ENCODE measurements around the gene CSH1. TPM values are rescaled to one million over a fixed set of nuclear protein-coding genes. Genes with fewer than 3 reads are reported as not detected.
"Not testable (repeated sequence)": the region's sequence is repeated elsewhere in the genome, so short reads cannot be mapped to it uniquely, and the experiment has no call there.

CSH1 gene
- total RNA-seq, 1 experiment from 2014 or later: not detected

DNA sequence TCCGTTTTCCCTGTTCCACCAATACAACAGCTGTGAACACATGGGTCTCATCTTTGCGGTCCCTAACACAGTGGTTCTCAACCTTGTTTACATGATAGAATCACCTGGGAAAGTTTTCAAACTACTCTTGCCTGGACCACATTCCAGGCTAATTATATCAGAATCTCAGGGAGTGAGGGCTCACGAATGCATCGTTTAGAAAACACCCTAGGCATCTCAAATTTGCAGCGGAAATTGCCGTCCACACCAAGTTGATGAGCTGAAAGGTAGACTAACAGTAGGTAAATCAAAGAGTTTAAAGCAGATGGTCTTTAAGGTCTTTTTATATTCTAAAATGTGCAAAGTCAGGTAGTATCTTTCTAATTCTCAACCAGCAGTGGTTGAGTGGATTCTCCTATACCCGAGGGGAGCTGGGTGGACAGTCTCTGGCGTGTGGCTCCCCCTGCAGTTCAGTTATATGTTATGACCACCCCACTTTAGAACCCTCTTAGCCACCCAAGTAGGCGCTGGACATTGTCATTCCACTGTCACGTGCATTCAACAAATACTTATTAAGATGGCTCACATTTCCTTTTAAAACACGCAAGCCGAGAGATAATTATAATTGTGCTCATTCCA lies 10.9 kb upstream of the CSH1 start:
- not testable (repeated sequence) for H3K27me3 ChIP-seq (ENCODE audit: insufficient read depth, low read length); H3K23me2 ChIP-seq (ENCODE audit: insufficient read length, low read depth, low read length, poor library complexity, severe bottlenecking); H3K27ac ChIP-seq (ENCODE audit: insufficient read length, low read depth, low read length); H2BK20ac ChIP-seq (ENCODE audit: low read depth, low read length, poor library complexity, severe bottlenecking); H3K23ac ChIP-seq (ENCODE audit: insufficient read length, low read depth, low read length); H3T11ph ChIP-seq (ENCODE audit: low read length); H2BK120ac ChIP-seq (ENCODE audit: low read depth, low read length, poor library complexity, severe bottlenecking); H4K20me1 ChIP-seq (ENCODE audit: control insufficient read depth, insufficient read depth, insufficient read length); H2BK12ac ChIP-seq (ENCODE audit: insufficient read length, low read depth, low read length); H3K4ac ChIP-seq (ENCODE audit: low read depth, low read length); H2AFZ ChIP-seq (ENCODE audit: low read length); H4K5ac ChIP-seq (ENCODE audit: insufficient read length, low read depth, low read length); H3K4me1 ChIP-seq (ENCODE audit: insufficient read depth, low read length); H3K9me3 ChIP-seq (ENCODE audit: control insufficient read depth, low read depth, low read length); H3K27me3 Mint-ChIP-seq (ENCODE audit: low read depth); H3K4me2 ChIP-seq (ENCODE audit: insufficient read depth, insufficient read length, low read length); H2BK15ac ChIP-seq (ENCODE audit: low read depth, low read length); H2AK5ac ChIP-seq (ENCODE audit: insufficient read length, low read length); H3K27ac Mint-ChIP-seq; H3K9ac ChIP-seq (ENCODE audit: extremely low read depth, insufficient read length, low read length); H3K18ac ChIP-seq (ENCODE audit: insufficient read length, low read depth, low read length); H3K36me3 Mint-ChIP-seq (ENCODE audit: insufficient read depth in 1 of 3, low read depth in 3 of 3); H4K91ac ChIP-seq (ENCODE audit: insufficient read length, low read depth, low read length); H3K4me3 Mint-ChIP-seq; H4K8ac ChIP-seq (replicated peaks; ENCODE audit: insufficient read length, low read depth, low read length); H3K56ac ChIP-seq (ENCODE audit: insufficient read length, low read depth, low read length); H3K9me3 Mint-ChIP-seq; H3K14ac ChIP-seq (ENCODE audit: insufficient read depth, low read length); H3K79me1 ChIP-seq (ENCODE audit: insufficient read depth, low read depth, low read length, poor library complexity, severe bottlenecking); H2BK5ac ChIP-seq (ENCODE audit: insufficient read length, low read length); H3K79me2 ChIP-seq (ENCODE audit: insufficient read depth, low read length)
- WGBS (ENCODE audit: extremely low coverage, insufficient read length, low lambda C conversion rate): no CpG with 5 or more reads among the region's 12 CpGs
- TF ChIP-seq, protein P1, sequence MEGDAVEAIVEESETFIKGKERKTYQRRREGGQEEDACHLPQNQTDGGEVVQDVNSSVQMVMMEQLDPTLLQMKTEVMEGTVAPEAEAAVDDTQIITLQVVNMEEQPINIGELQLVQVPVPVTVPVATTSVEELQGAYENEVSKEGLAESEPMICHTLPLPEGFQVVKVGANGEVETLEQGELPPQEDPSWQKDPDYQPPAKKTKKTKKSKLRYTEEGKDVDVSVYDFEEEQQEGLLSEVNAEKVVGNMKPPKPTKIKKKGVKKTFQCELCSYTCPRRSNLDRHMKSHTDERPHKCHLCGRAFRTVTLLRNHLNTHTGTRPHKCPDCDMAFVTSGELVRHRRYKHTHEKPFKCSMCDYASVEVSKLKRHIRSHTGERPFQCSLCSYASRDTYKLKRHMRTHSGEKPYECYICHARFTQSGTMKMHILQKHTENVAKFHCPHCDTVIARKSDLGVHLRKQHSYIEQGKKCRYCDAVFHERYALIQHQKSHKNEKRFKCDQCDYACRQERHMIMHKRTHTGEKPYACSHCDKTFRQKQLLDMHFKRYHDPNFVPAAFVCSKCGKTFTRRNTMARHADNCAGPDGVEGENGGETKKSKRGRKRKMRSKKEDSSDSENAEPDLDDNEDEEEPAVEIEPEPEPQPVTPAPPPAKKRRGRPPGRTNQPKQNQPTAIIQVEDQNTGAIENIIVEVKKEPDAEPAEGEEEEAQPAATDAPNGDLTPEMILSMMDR (conservative IDR thresholded peaks at IDR 0.05): peak; percentile 63
- peaks cover 14 to 22% of the 10 kb centered on the region in 2 experiments for H3K4me1 Mint-ChIP-seq
- DNase-seq: peak; percentile 62

GRCh38 chr17:63904796-63905195 lies 8.4 kb upstream of the CSH1 start:
- not testable (repeated sequence) for H3K18ac ChIP-seq (ENCODE audit: insufficient read length, low read depth, low read length); H2BK20ac ChIP-seq (ENCODE audit: low read depth, low read length, poor library complexity, severe bottlenecking); H2BK120ac ChIP-seq (ENCODE audit: low read depth, low read length, poor library complexity, severe bottlenecking); H4K20me1 ChIP-seq (ENCODE audit: control insufficient read depth, insufficient read depth, insufficient read length); H3K27me3 ChIP-seq (ENCODE audit: insufficient read depth, low read length); H3K79me1 ChIP-seq (ENCODE audit: insufficient read depth, low read depth, low read length, poor library complexity, severe bottlenecking); H3K4me3 Mint-ChIP-seq; H4K5ac ChIP-seq (ENCODE audit: insufficient read length, low read depth, low read length); H2AK5ac ChIP-seq (ENCODE audit: insufficient read length, low read length); H4K8ac ChIP-seq (replicated peaks; ENCODE audit: insufficient read length, low read depth, low read length); H3K4ac ChIP-seq (ENCODE audit: low read depth, low read length); H3K27ac Mint-ChIP-seq; H2AFZ ChIP-seq (ENCODE audit: low read length); H2BK15ac ChIP-seq (ENCODE audit: low read depth, low read length); H3T11ph ChIP-seq (ENCODE audit: low read length); H3K79me2 ChIP-seq (ENCODE audit: insufficient read depth, low read length); H3K23me2 ChIP-seq (ENCODE audit: insufficient read length, low read depth, low read length, poor library complexity, severe bottlenecking); H3K14ac ChIP-seq (ENCODE audit: insufficient read depth, low read length); H3K4me2 ChIP-seq (ENCODE audit: insufficient read depth, insufficient read length, low read length); DNase-seq; H3K9me3 Mint-ChIP-seq; H2BK5ac ChIP-seq (ENCODE audit: insufficient read length, low read length); H3K9ac ChIP-seq (ENCODE audit: extremely low read depth, insufficient read length, low read length); H4K91ac ChIP-seq (ENCODE audit: insufficient read length, low read depth, low read length); H3K56ac ChIP-seq (ENCODE audit: insufficient read length, low read depth, low read length); H3K27ac ChIP-seq (ENCODE audit: insufficient read length, low read depth, low read length); H3K9me3 ChIP-seq (ENCODE audit: control insufficient read depth, low read depth, low read length); H3K4me1 Mint-ChIP-seq; H2BK12ac ChIP-seq (ENCODE audit: insufficient read length, low read depth, low read length); H3K4me1 ChIP-seq (ENCODE audit: insufficient read depth, low read length); H3K23ac ChIP-seq (ENCODE audit: insufficient read length, low read depth, low read length); H3K36me3 Mint-ChIP-seq (ENCODE audit: insufficient read depth in 1 of 3, low read depth in 3 of 3)
- no CpG with 5 or more reads among the region's 8 CpGs for WGBS (ENCODE audit: extremely low coverage, insufficient read length, low lambda C conversion rate)
- H3K27me3 Mint-ChIP-seq (ENCODE audit: low read depth): peaks cover 12% of the 10 kb centered on the region
